Measurements from ENCODE around the gene RNF168.
A peak's percentile ranks its signal among the peaks of the same experiment; 100 is the strongest.
"Not testable (repeated sequence)": the region's sequence is repeated elsewhere in the genome, so short reads cannot be mapped to it uniquely, and the experiment has no call there.

The RNF168 gene

GRCh38 chr3:196463478-196463756 is 40.2 kb downstream of the RNF168 start:
- DNase-seq, result no peak

- DNase-seq, result not testable (repeated sequence)
Observed at GRCh38 chr3:196462680-196463477, 40.7 kb downstream of the RNF168 start.

GRCh38 chr3:196458063-196458462 is 45.5 kb downstream of the RNF168 start:
- DNase-seq, result no peak

- peak; percentile 14 for DNase-seq
Observed at GRCh38 chr3:196457470-196457869, 46.1 kb downstream of the RNF168 start.

GRCh38 chr3:196454935-196455334 is 48.6 kb downstream of the RNF168 start:
- DNase-seq, result no peak

- not testable (repeated sequence) for DNase-seq
Observed at GRCh38 chr3:196445391-196445790, 58.2 kb downstream of the RNF168 start.

GRCh38 chr3:196444500-196444894 is 59.1 kb downstream of the RNF168 start:
- no peak for DNase-seq

- no peak for DNase-seq
Observed at GRCh38 chr3:196440696-196441095, 62.9 kb downstream of the RNF168 start.

- DNase-seq, result no peak
Observed at GRCh38 chr3:196440041-196440537, 63.5 kb downstream of the RNF168 start.

GRCh38 chr3:196432137-196432879 is 71.3 kb downstream of the RNF168 start, which contains the start of gene UBXN7:
UBXN7 (minus strand) TSS chr3:196432427; CDS start chr3:196432399, 28 bp downstream.
- peak; percentile 96 for DNase-seq

- DNase-seq, result peak; percentile 6
Observed at GRCh38 chr3:196431181-196432136, 72.1 kb downstream of the RNF168 start.

- no peak for DNase-seq
Observed at GRCh38 chr3:196428041-196428440, 75.5 kb downstream of the RNF168 start.

- not testable (repeated sequence) for DNase-seq
Observed at GRCh38 chr3:196424421-196424820, 79.1 kb downstream of the RNF168 start.

- DNase-seq, result no peak
Observed at GRCh38 chr3:196423044-196423781, 80.4 kb downstream of the RNF168 start.

- not testable (repeated sequence) for DNase-seq
Observed at GRCh38 chr3:196421668-196422067, 81.9 kb downstream of the RNF168 start.

GRCh38 chr3:196419386-196419785 is 84.2 kb downstream of the RNF168 start:
- no peak for DNase-seq
